DMS114 treated with DMSO at 0.1 percent for 48 hours (cell line): Measurements from ENCODE around the gene GNAO1.

Source experiments
- DNase-seq: peaks from one replicate; lab custom pipeline; 2025; ENCODE audit not compliant: unreplicated experiment; lab: John Stamatoyannopoulos, UW

GNAO1 gene

DNA sequence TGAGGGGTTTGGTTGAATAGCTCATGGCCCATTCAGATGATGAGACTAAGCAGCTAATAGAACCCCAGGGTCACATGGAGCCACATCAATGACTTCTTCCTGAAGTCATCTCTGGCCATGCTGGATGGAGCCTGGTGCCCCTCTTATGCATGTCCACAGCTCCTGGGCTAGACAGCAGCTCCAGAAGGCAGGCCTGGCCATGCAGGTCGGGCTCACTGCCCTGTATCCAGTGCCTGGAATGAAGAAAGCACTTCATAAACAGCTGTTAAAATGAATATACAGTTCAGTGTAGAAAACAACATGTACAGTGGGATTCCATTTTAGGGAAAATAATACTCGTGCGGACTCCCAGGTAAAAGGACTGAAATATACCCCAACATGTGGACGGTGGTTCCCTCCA is 73.9 kb downstream of the GNAO1 start:
- no peak for DNase-seq

DNA sequence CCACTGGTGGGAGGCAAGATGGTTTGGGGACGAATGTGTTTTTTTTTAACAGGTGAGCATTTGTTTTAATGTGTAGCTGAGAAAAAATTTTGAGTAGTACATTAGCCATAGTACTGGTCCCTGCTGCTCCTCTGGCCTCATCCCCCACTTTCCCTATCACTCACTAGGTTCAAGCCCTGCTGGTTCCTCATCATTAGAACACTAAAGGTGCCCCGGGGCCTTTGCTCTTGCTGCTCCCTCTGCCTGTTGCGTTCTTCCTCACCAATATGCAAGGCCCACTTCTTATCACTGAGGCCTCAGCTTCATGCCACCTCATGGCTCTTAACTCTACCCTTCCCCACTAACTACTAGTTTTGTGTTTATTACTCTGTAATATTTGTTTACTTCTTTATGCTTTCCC is 74.5 kb downstream of the GNAO1 start:
- DNase-seq = no peak

DNA sequence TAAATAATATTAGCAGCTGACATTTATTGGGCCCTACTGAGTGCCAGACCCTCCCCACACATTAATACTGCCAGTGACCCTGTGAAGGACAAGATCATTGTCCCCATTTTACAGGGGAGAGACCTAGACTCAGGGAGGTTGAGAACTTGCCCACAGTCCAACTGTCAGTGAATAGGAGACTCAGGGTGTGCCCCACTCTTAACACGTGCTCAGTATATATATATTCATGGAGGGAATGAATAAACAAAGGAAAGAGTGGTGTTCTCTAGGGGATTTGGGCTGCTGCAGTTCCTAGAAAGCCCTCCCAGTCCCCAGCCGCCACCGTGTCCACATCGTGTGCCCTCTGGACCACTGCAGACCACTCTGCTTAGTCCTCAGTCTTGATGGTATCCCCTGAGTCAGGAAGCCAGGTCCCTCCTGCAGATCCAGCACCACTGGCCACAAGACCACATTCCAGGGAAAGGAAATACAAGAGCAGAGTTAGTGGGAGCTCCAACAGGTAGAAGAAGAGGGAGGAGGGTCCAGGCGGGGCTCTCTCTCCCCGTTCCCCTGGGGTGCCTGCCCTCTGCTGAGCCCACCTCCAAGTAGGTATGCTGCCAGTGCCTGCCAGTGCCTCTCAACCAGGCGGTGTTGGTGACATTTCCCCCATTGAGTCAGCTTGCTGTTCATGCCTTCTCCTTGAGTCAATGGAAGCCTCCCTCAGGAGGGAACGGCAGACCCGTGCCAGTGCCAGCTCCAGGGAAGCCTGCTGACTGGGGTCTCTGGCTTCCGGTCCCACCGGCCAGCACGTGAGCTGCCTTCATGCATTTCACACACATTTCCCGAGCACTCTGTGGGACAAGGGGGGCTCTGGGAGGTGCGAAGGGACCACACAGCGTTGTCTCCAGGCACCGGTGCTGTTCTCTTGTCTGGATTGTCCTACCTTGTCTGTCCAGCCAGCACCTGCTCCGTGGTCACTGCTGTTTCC is 75.6 kb downstream of the GNAO1 start:
- no peak for DNase-seq

DNA sequence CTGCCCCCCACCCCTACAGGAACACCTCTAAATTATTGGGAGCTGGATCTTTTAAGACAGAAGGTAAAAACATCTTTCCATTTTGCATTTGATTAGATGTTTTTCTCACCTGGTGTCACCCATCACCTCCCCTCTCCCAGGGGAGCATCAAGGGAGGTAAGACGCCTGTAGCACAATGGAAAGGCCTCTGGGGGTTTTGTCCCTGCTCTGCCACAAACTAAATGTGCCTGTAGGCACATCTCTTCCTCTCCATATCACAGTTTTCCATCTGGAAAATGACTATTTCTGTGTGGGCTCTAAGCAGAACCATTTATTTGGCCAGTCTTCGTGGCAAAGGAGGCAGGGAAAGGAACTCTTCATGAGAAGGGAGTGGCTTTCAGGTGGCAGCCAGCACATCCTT is 76.6 kb downstream of the GNAO1 start:
- DNase-seq = no peak

DNA sequence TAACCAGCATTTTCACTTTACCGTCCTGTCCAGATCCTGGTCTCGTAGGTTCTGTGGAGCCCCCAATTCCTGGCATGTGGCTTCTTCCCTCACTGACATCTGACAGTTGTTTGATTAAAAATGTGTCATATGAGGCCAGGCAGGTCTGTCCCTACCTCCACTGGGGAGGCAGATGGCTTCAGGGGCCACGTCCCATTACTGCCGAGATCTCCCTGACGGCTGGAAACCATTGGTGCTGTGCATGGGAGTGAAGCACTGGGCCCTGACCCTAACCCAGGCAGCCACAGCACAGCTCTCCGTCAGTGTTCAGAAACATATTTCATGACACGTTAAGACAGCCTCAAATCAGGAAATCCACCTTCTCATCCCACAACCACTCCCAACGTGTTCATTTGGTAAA is 77.5 kb downstream of the GNAO1 start:
- DNase-seq = no peak

DNA sequence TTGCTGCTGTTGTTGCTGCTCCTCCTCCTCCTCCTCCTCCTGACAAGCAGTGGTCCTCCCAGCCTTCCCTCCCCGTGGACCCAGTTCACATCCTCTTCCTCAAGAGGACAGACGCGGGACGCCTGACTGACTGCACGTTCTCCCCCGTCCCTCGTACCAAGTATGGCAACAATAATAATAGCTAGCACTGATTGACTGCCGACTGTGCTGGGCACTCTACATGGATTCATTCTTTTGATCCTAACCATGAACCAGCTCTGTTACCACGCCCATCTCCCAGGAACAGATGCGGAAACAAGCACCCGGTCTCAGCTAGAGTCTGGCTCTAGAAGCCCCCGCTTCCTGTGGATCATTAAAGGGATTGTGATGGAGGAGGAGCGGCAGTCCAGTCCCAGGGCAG is 78.0 kb downstream of the GNAO1 start:
- DNase-seq = no peak

DNA sequence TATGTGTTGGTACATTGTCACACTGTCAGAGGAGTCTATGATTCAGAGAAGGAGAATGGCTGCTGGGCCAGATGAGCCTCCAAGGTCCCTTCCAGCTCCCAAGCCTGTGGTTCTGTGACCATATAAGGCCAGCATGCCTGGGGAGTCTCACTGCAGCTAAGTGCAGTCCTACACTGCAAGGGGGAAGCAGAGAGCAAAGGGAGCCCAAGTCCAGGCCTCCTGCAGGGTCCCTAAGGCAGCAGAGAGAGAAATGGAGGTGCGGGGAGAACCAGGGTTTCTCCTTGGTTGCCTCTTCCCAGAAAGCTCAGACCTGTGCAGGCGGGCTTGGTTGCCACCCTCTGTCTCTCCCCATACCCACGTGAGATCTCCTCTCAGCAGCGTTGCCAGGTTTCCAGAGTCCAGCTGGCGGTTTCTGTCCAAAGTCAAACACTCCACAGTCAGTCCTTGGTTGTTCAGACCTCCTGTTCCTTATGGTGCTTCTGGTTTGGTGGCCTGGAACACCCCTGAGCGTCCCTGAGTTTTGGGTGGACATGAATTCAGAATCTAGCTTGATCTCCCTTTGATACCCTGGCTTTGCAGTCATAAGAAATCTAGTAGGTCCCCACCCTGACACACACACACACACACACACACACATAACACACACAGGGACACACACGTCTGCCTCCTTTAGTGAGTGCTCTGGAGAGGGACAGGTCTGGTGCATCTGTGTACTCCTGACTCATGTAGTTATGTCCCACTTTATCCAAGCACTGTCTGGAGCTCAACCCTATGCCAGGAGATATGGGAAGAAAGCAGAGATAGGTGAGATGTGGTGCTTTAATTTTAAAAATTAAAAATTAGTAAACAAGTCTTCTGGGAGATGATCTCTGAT is 78.8 kb downstream of the GNAO1 start:
- DNase-seq = no peak

DNA sequence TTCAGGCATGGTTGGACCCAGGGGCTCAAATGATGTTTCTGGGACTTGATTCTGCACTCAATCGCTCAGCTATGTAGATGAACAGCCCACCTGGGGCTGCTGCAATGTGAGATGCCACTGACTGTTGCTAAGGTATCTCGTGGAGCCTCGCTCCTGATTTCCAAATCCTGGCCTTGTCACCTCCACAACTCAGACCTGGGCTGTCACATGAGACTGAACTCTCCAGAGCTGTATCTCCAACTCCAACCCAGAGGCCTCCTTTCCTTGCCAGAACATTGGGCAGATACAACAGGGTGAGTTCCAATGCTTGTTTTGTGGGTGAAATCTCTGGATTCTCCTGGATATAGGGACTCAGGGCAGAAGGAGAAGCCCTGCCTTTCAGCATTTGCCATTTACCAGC is 79.5 kb downstream of the GNAO1 start:
- DNase-seq = no peak

DNA sequence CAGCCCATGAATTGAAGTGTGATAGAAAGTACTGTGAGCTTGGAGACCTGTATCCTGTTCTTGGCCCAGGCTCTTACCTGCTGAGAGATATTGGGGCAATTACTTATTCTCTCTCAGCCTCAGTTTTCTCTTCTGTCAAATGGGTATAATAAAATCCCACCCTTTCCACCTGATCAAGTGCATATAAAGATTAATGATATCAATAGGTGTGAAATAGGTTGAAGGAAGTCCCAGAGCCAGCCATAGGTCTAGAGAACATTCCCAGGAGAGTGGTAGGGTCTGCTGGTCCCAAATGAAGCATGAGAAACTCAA is 81.2 kb downstream of the GNAO1 start:
- DNase-seq = no peak

DNA sequence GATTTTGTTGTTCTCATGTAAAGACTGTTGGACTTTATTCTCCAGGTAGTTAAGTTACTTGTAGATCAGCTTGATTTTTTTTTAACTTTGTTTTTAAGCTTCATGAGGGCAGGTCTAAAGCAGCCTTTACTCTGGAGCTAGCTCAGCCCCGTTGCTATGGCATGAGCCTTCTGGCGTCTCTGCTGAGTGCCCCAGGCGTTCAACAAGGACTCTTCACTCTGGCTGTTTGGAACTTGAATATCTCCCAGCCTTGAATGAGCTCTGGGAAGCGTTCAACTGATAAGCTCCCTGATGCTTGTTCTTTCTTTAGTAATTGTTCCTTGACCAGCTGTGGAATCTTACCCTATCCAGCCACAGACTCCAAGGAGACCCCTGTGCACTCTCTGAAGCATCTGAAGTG is 82.3 kb downstream of the GNAO1 start:
- no peak for DNase-seq

DNA sequence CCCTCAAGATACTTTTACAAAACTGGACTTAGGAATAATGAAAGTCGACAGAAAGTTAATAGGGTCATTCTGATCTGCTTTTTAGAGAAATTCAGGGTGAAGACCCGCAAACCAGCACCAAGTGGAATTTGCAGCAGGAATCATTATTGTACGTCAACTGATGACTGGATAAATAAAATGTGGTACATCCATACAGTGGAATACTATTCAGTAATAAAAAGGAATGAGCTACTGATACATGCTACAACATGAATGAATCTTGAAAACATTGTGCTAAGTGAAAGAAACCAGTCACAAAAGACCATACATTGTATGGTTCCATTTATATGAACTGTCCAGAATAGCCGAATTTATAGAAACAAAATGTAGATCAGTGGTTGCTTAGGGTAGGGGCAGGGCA is 83.1 kb downstream of the GNAO1 start:
- DNase-seq = no peak

DNA sequence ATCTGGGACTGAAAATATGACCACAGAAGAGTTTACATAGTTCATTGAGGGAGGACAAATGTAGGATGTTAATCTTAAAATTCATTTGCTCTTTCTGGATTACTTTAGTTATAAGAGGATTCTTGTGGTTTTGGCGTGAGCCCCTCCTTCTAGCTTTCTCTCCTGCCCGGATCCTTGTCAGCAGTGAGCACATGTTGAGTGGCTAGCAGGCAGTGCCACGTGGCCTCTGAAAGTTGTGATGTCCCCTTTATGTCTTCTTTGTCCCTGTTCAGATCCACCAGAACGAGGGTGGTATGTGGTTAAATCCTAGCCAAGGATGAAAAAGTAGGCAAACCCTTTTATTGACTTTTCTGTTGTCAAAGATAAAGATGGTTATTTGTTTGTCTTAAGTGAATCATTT is 83.8 kb downstream of the GNAO1 start:
- no peak for DNase-seq

DNA sequence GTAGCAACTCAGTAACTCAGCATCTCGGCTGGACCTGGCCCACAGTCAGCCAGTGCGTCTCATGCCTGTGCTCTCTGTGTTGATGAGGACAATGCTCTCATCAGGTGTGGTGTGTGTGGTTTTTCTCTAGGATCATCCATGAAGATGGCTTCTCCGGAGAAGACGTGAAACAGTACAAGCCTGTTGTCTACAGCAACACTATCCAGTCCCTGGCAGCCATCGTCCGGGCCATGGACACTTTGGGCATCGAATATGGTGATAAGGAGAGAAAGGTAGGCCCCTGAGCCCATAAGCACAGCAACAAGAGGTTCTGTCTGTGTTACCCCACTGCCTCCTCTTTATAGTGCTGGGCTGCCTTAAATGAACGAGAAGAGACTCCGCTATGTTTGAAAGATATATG is 84.5 kb downstream of the GNAO1 start:
- no peak for DNase-seq

DNA sequence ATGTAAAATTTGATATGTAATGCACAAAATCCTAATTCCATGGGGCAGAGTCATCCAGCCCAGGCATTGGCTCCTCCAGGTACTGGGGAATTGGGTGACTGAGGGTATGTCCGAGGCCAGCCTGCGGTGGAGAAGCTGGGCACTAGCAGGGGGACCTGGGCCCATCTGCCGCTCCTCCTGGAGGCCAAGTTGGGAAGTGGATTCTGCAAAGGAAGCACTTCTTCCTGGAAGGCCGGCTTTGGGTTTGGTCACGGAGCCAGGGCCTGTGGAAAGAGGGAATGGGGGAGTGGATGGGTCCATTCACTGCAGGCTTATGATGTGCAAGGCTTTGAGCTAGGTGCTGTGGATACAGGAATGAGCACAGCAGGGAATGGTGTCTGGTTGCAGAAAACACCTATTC is 85.8 kb downstream of the GNAO1 start:
- DNase-seq = no peak

DNA sequence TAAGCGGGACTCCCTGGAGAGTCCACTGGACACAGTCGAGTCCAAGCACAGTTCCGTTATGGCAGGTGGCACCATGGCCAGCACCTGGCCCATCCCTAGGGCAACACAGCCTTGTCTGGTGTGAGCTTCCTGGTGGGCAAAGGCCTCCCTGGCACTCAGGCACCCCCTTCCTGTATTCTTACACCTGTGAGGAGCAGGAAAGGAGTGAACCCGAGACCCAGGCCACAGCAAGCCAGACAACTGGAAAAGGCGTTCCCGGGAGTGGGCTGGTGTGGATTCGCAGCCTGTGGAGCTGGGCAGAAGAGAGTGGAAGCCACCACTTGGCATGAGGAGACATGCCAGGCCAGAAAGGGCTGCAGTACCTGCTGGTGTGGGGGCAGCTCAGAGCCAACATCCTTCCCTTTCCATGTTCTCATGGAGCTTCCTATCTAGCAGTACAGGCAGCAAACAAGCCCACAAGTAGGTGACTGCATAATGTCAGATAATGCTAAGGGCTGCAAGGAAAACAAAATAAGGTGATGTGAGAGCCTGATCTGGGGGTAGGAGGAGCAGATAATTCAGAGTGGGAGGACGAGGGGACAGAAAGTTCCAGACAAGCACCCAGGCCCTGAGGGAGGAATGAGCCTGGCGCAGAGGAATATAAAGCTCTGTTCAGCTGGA is 87.0 kb downstream of the GNAO1 start:
- DNase-seq = no peak

DNA sequence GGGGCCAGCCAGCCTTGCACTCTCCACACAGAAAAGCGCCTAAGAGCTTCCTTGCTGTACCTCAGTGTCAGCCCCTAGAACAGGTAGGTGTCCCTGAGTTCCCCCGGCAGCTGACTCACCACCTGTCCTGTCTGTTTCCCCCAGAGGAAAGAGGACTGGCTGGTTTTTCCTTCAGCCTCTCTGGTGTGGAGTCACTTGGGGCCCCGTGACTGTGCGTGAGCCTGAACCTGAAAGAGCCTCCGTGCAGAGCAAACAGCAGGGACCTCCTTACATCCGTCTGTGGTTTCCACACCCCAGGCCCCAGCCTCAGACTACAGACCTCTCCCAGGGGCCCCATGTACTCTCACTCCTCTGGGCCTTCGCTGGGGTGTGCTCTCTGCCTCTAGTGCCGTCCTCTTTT is 87.8 kb downstream of the GNAO1 start:
- DNase-seq = no peak

DNA sequence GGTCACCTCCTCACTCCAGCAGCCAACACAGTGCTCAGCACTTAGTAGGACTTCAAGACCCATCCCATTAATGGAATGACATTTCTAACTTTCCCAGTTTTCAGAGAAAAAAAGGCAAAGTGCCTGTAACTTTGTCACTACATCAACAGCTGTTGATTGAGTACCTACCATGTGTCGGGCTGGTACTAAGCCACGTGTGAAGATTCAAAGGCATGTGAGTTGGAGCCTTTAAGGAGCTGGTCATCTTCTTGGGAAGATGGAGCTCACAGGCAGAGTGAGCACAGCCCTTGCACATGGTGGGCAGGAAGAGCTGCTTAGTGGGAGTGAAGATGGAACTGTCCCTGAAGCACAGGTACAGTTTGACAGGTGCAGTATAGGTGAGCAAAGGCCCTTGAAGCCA is 88.6 kb downstream of the GNAO1 start:
- DNase-seq = no peak

DNA sequence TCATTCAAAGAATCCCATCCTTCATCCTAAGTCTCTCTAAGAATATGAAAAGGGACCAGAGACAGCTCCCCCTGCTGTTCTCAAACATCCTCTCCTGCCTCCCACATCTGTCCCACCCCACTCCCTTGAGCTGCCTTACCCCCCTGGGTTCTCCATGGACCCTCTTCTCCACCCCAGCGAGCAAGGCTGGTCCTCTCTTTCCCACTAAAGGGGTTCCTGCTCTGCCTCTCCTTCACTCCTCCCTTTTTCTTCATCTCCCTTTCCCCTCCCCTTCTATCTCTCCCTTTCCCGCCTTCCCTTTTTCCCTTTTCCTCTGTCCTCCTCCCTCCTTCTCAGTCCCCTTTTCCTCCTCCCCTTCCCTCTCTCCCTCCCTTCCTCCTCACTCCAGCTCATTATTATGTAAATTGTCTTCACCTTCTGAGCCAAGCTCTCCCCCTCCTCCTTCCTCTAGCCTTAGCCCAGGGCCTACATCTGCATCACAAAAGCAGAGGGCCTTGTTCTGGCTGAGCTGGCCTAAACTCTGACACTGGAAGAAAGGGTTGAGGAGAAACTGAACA is 90.0 kb downstream of the GNAO1 start:
- DNase-seq = peak; percentile 6

DNA sequence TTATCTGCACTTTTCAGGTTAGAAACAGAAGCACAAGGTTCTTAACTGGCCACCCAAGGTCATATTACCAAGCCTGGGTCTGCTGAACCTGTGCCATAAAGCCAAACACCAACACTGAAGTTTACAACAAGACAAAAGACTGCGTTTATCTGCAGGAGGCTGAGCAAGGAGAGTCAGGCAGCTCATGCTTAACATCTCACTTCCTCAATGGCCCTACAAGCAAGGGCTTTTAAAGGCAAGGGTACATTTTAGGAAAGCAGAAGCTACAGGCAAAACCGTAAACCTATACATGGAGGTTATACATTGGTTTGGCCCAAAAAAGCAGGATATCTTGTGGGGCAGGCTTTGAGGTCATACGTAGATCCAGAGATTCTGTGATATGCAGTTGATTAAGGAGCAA is 91.2 kb downstream of the GNAO1 start:
- no peak for DNase-seq

DNA sequence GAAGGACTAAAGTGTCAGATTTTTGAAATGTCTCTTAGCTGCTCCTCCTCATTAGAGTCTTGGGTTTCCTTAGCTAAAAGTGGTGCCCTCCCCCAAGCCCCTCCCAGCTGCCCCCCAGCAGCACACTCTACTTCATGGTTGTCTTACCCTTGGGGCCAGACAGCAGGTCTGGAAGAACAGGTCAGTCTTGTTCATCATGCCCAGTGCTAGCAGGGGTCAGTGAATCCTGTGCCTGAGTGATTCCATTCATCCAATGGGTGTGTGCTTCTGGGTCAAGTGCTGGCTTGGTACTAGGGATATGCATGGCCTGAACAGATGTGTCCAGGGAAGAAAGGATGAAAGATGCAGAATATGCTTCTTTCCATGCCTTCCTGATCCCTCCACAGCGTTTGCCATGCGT is 93.2 kb downstream of the GNAO1 start:
- no peak for DNase-seq

DNA sequence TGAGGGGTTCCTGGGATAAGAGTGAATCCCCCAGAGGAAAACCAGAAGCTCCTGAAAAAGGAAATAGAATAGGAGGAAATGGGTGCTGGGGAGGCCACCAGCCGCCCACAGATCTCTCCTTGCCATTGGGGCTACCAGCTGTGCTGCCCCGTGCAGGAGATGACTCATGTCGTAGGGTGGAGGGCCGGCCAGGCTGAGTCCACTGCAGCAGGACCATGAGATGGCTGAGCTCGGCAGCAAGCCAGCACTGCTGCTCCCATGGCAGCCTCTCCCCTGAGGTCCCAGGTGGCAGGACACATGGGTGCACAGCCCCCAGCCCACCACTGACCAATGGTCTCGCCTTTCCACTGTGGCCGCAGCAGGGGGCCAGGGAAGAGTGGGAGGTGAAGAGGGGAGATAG is 95.5 kb downstream of the GNAO1 start:
- no peak for DNase-seq

DNA sequence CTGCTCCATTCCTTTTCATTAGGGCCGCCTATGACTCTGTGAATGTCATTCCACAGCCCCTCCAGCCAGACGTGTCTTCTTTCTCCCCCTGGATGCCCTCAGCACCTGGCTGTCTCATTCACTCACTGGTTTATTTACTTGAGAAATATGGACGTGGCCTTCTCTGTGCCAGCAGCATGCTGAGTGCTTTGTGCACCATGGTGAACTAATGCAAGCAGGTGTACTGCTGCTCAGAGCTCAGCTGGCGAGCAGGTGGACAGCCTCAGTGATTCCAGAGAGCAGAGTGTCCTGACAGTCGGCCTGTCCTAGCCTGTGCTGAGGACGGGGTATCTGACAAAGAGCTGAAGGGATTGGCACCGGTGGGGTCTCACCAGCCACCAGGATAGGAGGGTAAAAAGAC is 96.7 kb downstream of the GNAO1 start:
- no peak for DNase-seq
